CD4-positive, alpha-beta T cell treated with Interleukin-15 for 1 hour (primary cell): ENCODE data around the gene RRAGD.
A peak's percentile ranks its signal among the peaks of the same experiment; 100 is the strongest.

Source experiments
- DNase-seq: peaks from one replicate; pipeline ENCODE4 v3.0.0-alpha.2; 2020

The RRAGD gene

GRCh38 chr6:89339565-89339964, 72.5 kb downstream of the RRAGD start:
- no peak for DNase-seq

- no peak for DNase-seq
These were observed 76.9 kb downstream of the RRAGD start for GRCh38 chr6:89335164-89335563.

GRCh38 chr6:89330910-89331309, 81.2 kb downstream of the RRAGD start:
- DNase-seq: no peak

GRCh38 chr6:89328976-89329375, 83.1 kb downstream of the RRAGD start:
- DNase-seq: no peak

- DNase-seq: no peak
These were observed 87.8 kb downstream of the RRAGD start for GRCh38 chr6:89324304-89324703.

- DNase-seq: no peak
These were observed 88.5 kb downstream of the RRAGD start for GRCh38 chr6:89323511-89323971.

GRCh38 chr6:89321131-89321970, 90.7 kb downstream of the RRAGD start:
- peak; percentile 41 for DNase-seq

- no peak for DNase-seq
These were observed 92.0 kb downstream of the RRAGD start for GRCh38 chr6:89320012-89320559.

GRCh38 chr6:89317067-89317466, 95.0 kb downstream of the RRAGD start:
- DNase-seq: no peak

GRCh38 chr6:89315249-89315885, 96.7 kb downstream of the RRAGD start, which contains the start of gene GABRR2:
TSS of gene GABRR2 (minus strand) at chr6:89315299. CDS start at chr6:89315165, 134 bp downstream.
- DNase-seq: no peak

- no peak for DNase-seq
These were observed 97.4 kb downstream of the RRAGD start for GRCh38 chr6:89314692-89315091.
